Stimulated activated CD8-positive, alpha-beta memory T cell treated with anti-CD3 and anti-CD28 coated beads, Interleukin-4, amount 100 ng/mL, for 1 hour (primary cell): ENCODE measurements around the gene HMCN1.

Experiments
- DNase-seq, 2 donors: peaks; one replicate each; pipeline ENCODE4 v3.0.0-alpha.2; 2020; ENCODE audit warnings: low read depth in 2 of 2, low spot score in 1 of 2

Gene HMCN1

DNA sequence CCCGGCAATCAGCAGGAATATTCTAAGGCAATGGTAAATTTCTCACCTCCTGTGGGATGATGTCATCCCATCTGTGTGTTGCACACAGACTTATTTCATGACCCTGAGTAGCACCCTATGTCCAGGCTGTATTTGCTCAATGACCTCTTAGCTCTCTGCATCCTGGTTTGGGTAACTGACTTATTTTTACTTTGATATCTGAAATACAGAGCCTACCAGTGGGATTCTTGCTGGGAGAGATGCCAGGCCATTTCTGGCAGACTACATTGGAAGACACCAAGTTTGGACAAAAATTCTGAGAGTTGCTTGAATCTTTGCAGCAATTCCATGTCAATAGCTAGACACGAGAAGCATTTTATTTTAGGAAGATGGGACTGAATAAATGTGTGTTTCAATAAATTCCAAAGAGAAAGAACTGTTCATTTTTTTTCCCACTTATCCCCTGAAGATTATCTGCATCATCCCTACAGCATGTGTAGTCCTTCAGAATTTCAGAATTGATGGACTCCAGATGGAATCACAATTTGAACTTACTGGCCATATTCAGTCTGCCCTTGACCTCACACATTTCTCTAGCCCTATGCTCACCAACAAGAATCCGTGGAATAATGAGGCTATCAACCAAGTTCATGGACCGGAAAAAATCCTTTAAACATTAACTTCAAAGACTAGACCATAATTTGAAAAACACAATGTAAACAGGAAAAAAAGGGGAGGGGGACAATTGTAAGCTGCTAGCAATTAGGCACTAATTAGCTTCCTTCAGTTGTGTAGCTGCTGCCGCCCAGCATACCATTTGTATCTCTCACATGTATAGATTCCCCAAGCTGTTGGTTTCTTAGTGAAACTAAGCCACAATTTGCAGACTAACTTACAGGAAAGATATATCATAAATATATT lies 226.5 kb downstream of the HMCN1 start:
- no peak for DNase-seq

DNA sequence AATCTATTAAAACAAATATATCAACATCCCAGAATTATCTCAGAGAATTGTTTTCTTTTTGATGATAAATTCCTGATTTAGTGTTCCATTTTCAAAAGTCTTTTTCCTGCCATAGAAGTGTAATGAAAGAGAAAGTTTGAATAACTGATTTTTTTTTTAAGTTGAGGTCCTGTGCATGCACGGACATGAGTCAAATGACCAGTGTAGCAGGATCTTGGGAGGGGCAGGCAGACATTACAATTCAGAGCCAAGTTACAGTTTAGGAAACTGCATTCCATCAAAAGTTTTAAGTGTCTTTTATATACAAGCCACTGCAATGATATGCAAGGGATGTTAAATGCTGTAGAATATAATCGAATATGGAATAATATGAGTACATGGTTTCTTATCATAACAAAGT lies 227.5 kb downstream of the HMCN1 start:
- DNase-seq, result no peak

DNA sequence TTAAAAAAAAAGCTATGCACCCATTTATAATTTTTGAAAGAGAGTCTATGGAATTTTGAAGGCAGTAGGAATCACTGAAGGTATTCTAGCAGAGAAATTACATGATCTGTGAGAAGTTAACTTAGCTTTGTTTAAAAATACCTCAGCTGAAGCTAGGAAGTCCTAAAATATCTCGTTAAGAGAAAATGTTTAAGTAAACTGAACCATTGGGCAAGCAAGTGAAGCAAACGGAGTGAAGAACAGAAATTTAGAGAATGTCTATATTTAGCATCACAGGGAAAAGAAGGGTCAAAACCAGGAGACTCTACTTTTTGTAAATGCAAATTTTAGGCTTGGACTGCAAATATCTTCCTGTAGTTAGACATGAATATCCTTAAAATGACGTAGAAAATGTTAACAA lies 230.8 kb downstream of the HMCN1 start:
- no peak for DNase-seq

DNA sequence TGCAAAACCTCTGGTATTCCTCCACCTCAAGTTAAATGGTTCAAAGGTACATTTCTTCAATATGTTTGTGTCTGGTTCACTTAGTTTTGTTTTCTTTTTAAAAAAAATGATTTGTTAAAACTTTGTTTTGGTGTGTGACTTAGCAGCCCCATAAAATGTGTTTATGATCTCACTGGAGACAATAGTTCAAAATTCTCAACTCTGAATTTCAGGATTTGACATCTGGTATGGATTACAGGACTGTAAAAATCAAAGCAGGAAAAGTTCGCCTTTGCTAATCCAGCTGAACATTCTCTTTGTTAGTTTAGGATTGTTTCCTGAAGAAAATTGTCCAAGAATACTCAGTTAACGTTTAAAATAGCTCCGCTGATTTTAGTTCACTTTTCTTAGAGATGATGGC lies 231.7 kb downstream of the HMCN1 start:
- no peak for DNase-seq

DNA sequence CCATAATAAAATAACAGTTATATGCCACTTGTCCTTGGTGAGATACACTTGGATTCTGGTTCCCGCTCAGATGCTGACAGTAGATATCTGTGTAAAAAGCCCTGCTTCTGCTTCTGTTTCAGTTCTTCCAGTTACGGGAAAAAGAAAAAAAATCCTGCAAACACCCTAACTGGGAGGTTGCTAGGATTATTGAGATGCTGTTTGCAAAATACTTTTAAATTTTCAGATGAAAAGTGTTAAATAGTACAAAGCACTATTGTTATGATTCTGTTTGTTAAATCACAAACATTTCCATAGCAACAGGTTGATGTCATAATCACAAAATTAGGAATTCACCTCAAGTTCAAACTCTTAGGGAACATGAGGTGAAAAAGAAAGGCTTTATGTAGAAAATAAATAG lies 232.3 kb downstream of the HMCN1 start:
- DNase-seq, result no peak

DNA sequence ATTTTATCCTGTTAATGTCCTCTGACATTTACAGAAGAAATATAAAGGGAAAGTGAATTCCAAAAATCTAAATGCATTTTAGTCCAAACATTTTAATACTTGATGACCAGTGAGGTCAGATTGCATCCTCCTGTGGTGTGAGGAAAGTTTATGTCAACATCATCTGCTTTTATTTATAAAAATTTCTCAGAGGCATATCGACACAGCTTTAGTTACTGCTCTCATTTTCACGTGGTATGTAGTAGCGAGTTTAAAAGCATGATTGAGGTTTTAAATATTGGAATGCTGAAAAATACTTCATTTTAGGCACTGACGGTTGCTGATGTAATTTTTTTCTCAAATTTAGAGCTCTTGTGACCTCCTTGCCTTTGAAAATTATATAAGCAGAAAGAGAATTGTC lies 234.8 kb downstream of the HMCN1 start:
- DNase-seq, result no peak

DNA sequence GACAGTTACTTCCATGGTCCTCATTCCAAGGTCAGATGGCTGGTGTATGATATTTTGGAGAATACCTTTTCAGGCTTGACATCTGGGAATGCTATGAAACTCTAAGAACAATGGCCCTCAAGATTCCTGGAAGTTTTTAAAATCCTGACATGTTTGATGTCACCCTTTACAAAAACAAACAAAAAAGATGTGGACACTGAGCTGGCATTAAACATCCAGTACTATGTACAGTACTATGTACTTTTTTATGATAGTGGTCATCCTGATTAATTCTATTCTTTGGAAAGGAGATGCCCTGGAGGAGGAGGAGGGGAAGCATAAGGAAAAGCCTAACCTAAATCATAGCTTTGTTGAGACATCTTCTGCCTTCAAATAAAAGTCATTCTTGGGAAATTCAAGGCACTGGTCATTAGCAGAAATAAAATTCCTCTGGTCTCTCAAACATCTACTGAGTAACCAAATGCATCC lies 235.4 kb downstream of the HMCN1 start:
- no peak for DNase-seq

DNA sequence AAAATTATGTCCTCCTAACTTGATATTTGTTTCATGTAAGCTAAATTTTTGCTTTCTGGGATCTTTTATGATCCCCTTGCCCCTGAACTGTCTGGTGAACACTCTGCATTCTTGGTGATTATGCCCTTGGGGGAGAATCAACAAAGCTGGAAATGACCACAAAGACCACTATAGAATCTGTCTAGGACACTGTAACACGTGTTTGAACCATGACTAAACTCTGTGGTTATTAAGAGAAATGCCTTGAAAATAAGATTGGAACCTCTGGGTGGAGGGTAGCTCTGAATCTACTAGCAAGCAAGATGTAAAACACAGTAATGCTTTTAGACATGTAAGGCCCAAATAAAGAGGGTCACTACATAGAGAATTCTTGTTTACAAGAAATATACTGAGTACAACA lies 237.5 kb downstream of the HMCN1 start:
- no peak for DNase-seq

DNA sequence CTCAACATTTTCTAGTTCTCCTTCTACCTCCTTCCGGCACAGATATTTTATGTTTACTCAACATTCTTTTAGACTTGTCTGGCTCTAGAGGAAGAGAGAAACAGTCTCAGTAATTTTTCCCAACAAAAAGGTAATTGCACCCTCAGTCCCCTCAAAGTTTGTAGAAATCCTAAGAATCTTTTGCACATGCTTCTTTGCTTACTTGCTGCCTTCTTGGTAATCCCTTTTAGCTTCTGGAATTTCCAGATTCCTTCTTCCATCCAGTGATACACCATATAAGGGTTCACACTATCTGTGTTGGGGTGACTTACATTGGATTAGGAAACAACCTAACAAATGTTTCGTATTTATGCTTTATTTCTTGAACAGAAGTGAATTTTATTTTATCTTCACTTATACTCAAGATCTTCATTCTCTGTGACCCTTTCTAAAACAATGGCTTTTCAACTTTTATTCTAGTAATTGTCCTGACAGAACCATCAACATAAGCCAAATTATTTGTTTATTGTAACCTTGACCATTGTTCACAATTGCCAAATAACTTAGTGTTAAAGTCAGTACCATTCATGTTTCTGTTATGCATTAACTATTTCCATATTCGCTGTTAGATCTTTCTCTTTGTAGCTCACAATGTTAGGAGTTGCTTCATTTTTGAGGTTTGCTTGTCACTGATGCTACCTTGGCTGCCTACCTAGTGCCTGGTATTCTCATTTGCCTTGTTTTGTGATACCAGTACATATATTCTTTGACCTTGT lies 238.1 kb downstream of the HMCN1 start:
- no peak for DNase-seq

DNA sequence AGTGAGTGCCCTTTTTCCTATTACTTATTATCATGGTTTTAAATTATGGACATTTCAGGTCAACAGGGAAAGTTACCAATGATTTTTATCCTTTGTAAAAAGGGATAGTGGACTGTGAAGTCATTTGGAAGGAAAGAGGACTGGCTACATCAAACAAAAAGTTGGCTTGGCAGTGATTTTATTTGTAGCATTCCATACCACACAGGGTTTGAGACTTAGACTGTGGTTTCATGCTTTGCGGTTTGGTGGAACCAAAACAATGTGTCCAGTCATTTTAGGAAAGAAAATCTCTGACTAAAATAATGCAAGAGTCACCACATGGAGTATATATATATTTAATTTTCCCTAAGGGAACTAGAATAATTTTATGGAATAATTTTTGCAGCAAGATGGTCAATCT lies 239.5 kb downstream of the HMCN1 start:
- DNase-seq, result no peak

DNA sequence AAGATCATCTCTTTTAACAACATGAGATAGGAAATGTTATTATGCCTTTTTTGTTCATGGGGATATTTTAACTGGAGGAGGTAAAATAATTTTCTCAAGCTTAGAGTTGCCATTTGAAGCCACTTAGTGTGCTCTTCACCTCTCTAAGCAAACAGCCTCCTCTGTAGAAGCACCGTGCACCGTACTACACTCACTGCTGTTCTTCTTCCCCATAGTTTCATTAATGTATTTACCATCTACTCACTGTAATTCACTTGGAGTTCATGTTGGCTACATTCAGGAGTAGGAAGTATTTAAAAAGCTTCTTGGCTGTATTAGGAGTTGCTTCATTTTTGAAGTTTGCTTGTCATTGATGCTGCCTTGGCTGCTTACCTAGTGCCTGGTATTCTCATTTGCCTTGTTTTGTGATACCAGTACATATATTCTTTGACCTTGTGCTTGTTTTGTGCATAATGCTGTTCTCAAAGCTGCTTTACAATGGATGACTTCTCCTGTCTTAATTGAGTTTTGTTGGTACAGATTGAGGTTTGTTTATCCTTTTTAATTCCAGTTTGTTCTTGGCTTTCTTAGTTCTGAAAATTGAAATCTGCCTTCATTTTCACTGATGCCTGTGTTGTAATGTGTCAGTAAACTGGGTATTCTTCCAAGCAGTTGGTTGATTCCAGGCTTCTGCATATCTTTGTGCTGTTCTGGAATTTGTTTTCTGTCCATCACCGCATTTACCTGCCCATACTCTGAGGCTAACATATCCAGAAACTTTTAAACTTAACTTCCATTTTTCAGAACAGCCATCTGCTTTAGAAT lies 240.4 kb downstream of the HMCN1 start:
- DNase-seq, result no peak

DNA sequence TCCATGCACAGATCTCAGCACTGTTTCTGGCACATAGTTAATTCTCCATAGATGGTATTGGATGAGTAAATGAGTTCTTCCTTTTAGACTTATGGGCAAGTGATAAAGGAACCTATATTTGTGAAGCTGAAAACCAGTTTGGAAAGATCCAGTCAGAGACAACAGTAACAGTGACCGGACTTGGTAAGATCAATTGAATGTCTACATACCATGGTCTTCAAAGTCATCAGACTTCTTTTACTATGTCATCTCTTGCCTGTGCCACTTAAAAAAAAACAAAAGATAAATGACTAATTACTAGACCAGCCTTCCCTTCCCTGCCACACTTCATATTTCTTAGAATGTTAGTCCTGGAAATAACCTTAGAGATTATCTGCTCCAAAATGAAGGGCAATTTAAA lies 246.7 kb downstream of the HMCN1 start:
- no peak for DNase-seq

DNA sequence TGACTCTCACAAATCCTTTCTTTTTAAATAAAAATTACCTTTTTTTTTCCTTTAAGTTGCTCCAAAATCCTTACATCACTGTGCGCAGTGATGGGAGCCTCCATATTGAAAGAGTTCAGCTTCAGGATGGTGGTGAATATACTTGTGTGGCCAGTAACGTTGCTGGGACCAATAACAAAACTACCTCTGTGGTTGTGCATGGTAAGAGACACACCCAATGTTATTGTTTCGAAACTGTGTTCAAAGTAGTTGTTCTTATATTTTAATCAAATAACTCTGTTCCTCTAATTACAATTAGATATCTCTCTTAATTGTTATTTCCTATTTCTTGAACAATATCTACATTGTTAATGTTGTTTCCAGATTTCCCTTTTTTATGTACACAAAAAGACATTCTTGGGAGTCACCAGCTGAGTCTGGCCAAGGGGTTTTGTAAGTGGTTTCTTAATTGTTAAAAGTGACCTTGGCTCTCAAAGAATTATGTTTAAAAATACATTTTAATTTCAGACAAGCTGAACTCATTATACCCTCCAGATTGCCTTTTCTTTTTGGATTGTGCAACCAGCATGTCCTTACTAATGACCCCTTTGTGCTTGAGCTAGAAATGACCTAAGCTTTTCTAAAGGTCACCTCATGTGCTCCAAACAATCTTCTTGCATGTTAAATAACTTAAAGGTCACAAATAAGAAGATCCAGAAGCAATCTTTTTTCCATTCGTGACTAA lies 250.1 kb downstream of the HMCN1 start:
- no peak for DNase-seq

DNA sequence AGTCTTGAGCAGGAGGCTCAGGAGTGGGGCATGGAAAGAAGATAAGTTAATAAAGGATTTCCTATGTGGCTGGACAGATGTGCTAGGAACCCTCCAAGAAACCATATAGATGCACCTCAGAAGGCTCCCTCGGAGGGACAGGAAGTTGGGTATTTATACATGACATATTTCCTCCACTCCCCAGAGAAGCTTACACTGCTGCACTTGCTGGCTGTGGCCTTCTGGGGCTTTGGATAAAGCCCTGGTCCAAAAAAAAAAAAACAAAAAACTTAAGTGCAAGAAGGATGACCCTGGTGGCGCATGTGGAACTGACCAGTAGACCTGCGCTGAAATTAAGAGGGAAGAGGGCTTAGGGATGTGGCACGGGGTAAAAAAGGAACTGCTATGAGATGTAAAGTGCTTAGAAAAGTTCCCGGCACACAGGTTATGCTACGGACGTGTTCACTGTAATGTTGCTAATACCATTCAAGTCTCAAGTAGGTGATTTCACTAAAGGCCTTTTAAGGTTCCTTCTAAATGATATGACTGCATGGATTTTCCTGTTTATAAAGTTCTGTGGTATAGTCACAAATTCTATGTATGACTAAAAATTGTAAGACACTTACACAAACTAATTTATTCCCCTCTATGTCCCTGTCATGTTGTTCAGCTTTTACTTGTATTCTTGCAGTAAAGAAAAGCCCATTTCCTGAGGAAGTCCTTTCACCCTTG lies 253.6 kb downstream of the HMCN1 start:
- DNase-seq, result no peak

DNA sequence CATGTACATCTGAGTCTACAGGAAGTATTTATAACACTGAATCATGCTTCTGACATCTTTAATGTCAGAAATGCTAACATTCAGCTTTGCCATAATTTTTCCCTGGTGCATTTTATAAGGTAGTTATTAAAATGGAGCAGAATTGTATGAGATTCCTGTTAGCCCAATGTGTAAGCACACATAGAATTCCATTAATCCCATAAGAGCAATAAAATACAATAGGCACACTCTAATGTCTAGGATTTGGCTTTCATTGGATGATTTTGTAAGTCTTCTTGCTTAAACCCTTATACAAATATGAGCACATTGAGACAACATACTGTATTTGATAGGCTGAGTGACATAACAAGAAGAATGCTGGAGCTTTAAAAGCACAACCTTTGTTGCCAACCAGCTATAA lies 256.4 kb downstream of the HMCN1 start:
- DNase-seq, result no peak

DNA sequence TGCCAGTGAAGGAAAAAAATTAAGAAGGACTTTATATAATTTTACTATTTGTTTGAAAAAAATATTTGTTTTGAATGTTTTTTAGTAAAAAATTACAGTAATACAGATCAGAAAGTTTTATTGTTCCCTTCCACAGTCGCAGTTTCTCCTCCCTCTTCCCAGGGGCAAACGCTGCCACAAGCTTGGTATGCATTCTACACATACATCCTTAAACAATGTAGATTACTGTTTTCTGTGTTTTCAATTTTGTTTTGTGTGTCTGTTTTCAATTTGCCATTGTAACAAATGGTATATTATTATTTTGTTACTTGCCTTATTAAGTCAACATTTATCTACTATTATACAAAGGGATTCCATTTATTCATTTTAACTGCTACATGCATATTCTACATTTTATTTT lies 257.1 kb downstream of the HMCN1 start:
- no peak for DNase-seq

DNA sequence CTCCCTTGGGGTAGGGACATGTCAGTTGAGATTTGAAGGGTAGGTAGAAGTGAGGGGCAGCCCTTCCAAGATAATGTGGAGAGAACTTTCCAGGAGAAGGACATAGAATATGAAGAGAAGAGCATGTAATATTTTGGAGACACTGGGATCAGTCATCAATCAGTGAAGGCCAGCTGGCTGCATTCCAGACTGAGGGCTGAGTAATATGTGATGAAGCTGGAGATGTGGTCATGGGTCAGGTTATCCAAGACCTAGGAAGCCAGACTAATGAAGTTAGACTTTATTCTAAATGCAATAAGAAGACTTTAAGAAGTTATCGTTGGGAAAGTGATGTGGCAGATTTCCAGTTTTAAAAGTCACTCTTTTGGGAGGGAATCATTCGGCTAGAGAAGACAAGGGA lies 262.0 kb downstream of the HMCN1 start:
- DNase-seq, result no peak

DNA sequence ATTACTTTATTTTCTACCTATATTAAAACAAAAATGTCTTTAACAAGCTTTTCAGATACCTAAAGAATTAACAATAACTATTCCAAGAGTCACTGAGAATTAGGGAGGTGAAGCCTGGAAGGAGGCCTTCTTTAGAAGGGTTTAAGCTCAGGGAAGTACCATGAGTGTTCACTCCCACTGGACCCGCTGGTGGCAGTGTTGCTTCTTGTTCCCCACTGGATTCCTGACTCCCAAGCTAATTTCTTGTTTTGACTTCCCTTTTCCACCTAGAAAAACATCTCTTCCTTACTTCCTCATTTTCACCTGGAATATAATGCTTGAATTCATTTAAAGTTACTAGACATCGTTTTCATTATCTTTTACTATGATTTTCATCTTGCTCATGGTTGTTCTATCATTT lies 264.2 kb downstream of the HMCN1 start:
- no peak for DNase-seq

DNA sequence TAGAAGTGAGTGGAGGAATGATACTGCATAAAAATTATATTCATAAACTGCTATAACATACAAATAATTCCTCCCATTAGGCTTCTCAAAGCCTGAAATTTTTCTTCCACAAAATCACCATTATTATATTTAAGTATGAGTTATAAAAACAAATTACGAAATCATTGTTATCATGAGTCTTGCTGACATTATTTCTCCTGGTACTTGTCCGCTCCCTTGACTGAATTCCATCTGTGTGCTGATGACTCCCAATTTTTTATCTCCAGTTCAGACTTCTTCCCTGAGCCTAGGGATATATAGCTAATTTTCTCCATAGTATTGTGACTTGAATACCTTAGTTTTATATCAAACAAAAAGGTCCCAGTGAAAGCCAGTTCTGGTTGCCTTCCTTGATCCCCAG lies 268.2 kb downstream of the HMCN1 start:
- no peak for DNase-seq

DNA sequence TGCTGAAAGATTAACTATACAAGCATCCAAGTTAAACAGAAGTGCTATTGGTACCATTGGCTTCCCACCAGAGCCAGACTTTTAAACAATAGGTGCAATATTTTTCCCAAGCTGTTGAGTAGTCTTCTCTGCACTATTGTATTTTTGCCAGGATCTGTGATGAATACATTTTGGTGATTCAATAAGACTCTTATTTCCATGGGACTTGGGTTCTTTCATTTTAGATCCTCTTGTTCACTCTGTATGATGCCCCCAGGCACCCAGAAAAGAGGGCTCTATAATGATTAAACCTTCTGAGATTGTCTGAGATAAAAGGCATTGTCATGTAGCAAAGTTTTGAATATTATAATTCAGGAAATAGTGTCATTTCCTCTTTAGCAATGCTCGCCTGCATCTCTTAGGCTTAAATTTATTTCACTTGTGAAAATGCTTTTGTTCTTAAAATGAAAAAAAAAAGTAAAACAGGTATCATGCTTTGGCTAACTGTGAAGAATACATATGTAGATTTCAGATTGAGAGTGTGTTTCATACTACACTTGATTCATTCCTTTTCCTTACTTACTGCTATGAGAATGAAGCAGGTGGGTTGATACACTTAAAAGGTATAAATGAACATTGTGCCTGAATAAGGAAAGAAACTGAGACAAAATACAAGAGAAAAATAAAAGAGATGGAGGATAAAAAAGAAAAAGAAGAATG lies 275.0 kb downstream of the HMCN1 start:
- DNase-seq, result no peak
